Cerebellar nuclear complex (tissue), 1 donor: ENCODE measurements around the gene TMED5.
"Not testable (repeated sequence)": the region's sequence is repeated elsewhere in the genome, so short reads cannot be mapped to it uniquely, and the experiment has no call there.

ENCODE experiments used
- DNase-seq, 2 experiments: peaks; one replicate each; lab custom pipeline; 2025; lab: John Stamatoyannopoulos, UW

The TMED5 gene

GRCh38 chr1:93171549-93172034 is 8.6 kb downstream of the TMED5 start:
- no peak for DNase-seq

- not testable (repeated sequence) for DNase-seq
Measured at GRCh38 chr1:93170141-93170678, 10.0 kb downstream of the TMED5 start.

GRCh38 chr1:93167006-93167405 is 13.2 kb downstream of the TMED5 start:
- no peak for DNase-seq

- DNase-seq = not testable (repeated sequence)
Measured at GRCh38 chr1:93165895-93166294, 14.3 kb downstream of the TMED5 start.

GRCh38 chr1:93164816-93165215 is 15.4 kb downstream of the TMED5 start:
- DNase-seq = no peak

- not testable (repeated sequence) for DNase-seq
Measured at GRCh38 chr1:93163314-93163713, 16.9 kb downstream of the TMED5 start.

GRCh38 chr1:93159337-93159736 is 20.9 kb downstream of the TMED5 start:
- DNase-seq = no peak

GRCh38 chr1:93155335-93155734 is 24.9 kb downstream of the TMED5 start:
- DNase-seq = no peak

- DNase-seq = no peak
Measured at GRCh38 chr1:93154898-93155297, 25.3 kb downstream of the TMED5 start.

DNA sequence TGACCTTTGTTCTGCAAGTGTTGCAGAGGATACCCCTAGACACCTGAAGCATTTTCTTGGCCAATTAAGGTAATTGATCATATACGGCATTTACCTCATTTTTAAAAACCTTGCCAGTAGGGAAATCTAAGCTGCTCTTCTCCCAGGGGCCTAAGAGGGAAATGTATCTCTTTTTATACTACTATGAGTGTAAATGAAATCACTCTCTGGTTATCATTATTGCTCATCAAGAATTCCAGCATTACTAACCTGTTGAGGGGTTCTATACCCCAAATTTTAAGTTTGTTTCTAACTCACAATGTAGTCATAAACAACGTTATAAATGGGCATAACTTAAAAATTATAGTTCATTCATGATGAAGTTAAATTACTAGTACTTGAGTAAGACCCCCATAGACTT is 27.4 kb downstream of the TMED5 start:
- DNase-seq = no peak

GRCh38 chr1:93151474-93151873 is 28.7 kb downstream of the TMED5 start:
- no peak for DNase-seq

DNA sequence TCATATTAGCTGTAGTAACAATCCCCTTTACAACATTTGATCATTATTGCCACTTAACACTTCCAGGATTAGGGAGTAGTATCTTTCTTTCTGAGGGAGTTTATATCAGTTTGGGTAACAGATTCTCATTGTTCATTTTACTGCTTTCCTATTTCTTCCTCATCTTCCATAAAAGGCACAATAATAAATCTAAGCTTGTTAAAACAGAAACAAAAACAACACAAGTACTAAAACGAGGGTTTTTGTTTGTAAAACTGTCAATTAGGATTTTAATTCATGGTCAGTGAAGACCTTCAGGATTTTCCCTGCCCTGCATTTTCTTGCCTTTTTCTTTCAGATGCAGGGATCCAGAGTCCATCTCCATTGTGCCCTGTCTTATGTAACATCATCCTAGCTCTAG is 29.5 kb downstream of the TMED5 start:
- no peak for DNase-seq

GRCh38 chr1:93148001-93148400 is 32.2 kb downstream of the TMED5 start:
- DNase-seq = no peak

GRCh38 chr1:93143769-93144168 is 36.4 kb downstream of the TMED5 start:
- DNase-seq = no peak

DNA sequence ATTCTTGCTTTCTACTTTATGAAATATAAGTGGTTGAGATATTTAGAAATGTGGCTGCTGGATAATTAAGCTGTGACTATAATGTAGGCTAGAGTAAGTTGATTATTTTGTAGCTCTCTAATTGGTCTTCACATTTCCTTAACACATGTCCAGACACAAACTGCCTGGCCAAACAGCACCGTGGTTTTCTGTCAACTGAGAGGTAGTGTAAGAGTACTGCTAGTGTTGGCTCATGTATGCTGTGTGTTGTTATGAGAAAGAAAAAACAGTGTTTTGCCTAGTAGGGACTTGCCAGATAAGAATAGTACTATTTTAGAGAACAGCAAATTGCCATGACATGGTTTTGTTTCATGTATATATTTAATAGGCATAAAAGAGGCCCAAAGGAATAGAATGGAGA is 37.1 kb downstream of the TMED5 start:
- no peak for DNase-seq

- no peak for DNase-seq
Measured at GRCh38 chr1:93142161-93142560, 38.1 kb downstream of the TMED5 start.

- no peak for DNase-seq
Measured at GRCh38 chr1:93140106-93140505, 40.1 kb downstream of the TMED5 start.

DNA sequence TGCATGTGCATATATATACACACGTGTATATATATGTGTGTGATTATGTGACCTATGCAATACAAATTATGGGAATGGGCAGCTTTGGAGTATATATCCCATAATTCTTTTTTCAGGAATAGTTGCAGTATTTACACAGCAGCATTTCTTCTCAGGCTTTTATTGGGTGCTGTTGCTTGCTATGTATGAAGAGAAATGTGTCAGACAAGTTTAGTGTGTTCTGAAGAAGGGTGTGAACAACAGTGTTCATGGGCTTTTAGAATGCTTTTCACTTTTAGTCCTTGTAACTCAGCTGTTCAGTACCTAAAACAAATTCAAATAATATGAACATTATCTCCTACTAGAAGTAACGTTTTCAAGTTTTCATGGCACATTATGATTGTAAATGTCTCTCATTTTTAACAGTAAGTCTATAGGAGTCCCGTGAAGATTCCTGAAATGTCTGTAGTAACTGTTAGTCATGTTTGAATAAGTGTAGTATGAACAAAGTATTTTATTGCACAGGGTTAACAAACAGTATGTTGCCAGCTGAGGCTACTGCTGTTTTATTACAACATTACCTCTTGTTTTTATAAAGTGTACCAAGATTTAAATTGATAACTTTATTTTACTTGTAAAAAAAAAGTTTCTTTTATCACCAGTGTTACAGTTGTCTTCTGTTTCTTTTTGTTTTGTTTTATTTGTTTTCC is 42.5 kb downstream of the TMED5 start:
- DNase-seq = no peak

DNA sequence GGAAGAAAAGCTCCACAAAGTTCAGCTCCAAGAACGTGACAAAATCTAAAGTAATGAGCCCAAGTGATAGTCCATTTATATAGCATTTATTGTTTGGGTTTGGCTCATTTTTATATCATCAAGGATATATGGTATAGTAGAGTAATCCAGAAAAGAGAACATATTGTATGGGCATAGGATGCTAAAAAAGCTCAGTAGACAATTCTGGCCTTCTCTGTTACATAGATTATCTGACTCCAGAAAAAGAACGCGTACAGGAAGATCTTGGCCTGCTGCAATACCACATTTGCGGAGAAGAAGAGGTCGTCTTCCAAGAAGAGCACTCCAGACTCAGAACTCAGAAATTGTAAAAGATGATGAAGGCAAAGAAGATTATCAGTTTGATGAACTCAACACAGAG is 43.8 kb downstream of the TMED5 start:
- DNase-seq = no peak

- DNase-seq = no peak
Measured at GRCh38 chr1:93132638-93133037, 47.6 kb downstream of the TMED5 start.

GRCh38 chr1:93129507-93130099 is 50.6 kb downstream of the TMED5 start:
- DNase-seq = no peak

DNA sequence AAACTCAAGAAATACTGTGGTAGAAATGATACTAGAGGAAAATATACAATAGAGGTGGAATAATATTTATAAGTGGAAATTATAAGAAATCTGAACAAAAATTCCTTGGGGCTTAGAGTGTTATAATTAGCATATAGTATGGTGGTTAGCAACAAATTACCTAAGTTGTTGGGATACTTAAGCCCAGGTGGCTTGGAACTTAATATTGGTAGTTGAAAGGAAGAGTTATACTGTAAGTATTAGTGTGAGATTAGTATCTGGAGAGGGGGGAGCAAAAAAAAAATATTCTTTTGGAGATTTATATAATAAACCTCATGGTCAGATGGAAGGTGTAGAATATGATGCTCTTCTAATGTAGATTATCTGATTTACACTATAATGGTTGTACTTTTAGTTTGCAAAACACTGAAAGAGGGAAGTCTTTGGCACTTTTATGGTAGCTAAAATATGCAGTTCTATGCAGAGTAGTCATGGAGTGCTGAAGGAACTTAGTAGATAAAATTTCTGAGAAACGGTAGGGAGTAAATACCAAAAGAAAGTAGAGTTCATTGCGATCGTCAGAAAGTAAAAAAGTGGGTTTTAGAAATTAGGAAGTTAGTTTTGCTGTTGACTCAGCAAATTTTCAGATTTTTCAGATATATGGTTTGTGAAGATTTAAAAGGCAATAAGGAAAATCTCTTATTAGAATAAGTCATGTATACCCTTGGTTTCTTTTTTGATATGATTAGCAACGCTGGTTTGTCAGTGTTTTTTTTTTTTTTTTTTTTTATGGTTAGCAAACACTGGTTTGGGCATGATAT is 55.5 kb downstream of the TMED5 start:
- DNase-seq = no peak
